ENCODE data around the gene OR10G8.
A peak's percentile ranks its signal among the peaks of the same experiment; 100 is the strongest.

Gene OR10G8

GRCh38 chr11:124036666-124037065 is 10.1 kb downstream of the OR10G8 start:
- H3K4me3 ChIP-seq (ENCODE audit: low read length): no peak overlapping the region
- no peaks in the 10 kb centered on the region for H3K4me1 ChIP-seq (ENCODE audit: control insufficient read depth, low read depth, low read length)
- H3K9ac ChIP-seq (ENCODE audit: low read length): no peak overlapping the region
- no peak overlapping the region for H2BK120ac ChIP-seq (ENCODE audit: low read depth, low read length)
- H2AK5ac ChIP-seq (ENCODE audit: low read length): no peak overlapping the region
- no peaks in the 10 kb centered on the region for H3K36me3 ChIP-seq (ENCODE audit: control insufficient read depth, insufficient read depth, low read length)
- H3K79me2 ChIP-seq (ENCODE audit: control insufficient read depth, insufficient read depth, low read length): no peaks in the 10 kb centered on the region
- no peak for DNase-seq
- no peak overlapping the region for H3K56ac ChIP-seq (ENCODE audit: low read length)
- no peak overlapping the region for H3K27ac ChIP-seq (ENCODE audit: low read depth, low read length)
- H2BK5ac ChIP-seq (ENCODE audit: low read length): no peak overlapping the region
- H3K23ac ChIP-seq (ENCODE audit: low read length): no peak overlapping the region
- H2BK15ac ChIP-seq (replicated peaks; ENCODE audit: low read depth): no peak overlapping the region
- no peak overlapping the region for H4K5ac ChIP-seq (ENCODE audit: low read length)
- H4K8ac ChIP-seq (ENCODE audit: low read depth, low read length): no peak overlapping the region
- H3K79me1 ChIP-seq (ENCODE audit: low read length): no peaks in the 10 kb centered on the region
- WGBS (ENCODE audit: extremely low coverage, insufficient coverage, low lambda C conversion rate): no CpG with 5 or more reads among the region's 1 CpG
- no peaks in the 10 kb centered on the region for H3K27me3 ChIP-seq (ENCODE audit: insufficient read depth, low read length, poor library complexity)
- H3K4me2 ChIP-seq (ENCODE audit: low read length): no peak overlapping the region
- no peak overlapping the region for H3K4ac ChIP-seq (ENCODE audit: low read depth, low read length)
- no peak overlapping the region for H3K18ac ChIP-seq (ENCODE audit: low read length)

DNA sequence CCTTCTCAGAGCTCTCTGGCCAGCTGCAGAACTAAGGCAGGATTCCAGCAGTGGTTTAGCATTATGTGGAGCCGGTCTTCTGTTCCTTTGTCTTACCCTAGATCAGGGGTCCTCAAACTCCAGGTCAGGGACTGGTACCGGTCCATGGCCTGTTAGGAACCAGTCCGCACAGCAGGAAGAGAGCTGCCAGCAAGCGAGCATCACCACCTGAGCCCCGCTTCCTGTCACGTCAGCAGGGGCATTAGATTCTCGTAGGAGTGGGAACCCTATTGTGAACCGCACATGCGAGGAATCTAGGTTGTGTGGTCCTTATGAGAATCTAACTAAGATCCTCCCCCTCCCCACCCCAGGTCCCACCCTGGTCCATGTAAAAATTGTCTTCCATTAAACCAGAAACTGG is 13.0 kb downstream of the OR10G8 start:
- H2AK5ac ChIP-seq (ENCODE audit: low read length): no peak overlapping the region
- H3K4ac ChIP-seq (ENCODE audit: low read depth, low read length): no peak overlapping the region
- H2BK120ac ChIP-seq (ENCODE audit: low read depth, low read length): no peak overlapping the region
- no peaks in the 10 kb centered on the region for H3K36me3 ChIP-seq (ENCODE audit: control insufficient read depth, insufficient read depth, low read length)
- H3K4me3 ChIP-seq (ENCODE audit: low read length): no peak overlapping the region
- no peaks in the 10 kb centered on the region for H3K4me1 ChIP-seq (ENCODE audit: control insufficient read depth, low read depth, low read length)
- no peaks in the 10 kb centered on the region for H3K79me1 ChIP-seq (ENCODE audit: low read length)
- no peak overlapping the region for H2BK15ac ChIP-seq (replicated peaks; ENCODE audit: low read depth)
- no peak overlapping the region for H3K56ac ChIP-seq (ENCODE audit: low read length)
- H3K18ac ChIP-seq (ENCODE audit: low read length): no peak overlapping the region
- no peak overlapping the region for H3K23ac ChIP-seq (ENCODE audit: low read length)
- H3K27ac ChIP-seq (ENCODE audit: low read depth, low read length): no peak overlapping the region
- H4K8ac ChIP-seq (ENCODE audit: low read depth, low read length): no peak overlapping the region
- WGBS (ENCODE audit: extremely low coverage, insufficient coverage, low lambda C conversion rate): no CpG with 5 or more reads among the region's 9 CpGs
- no peak for DNase-seq
- H4K5ac ChIP-seq (ENCODE audit: low read length): no peak overlapping the region
- no peak overlapping the region for H3K4me2 ChIP-seq (ENCODE audit: low read length)
- no peaks in the 10 kb centered on the region for H3K27me3 ChIP-seq (ENCODE audit: insufficient read depth, low read length, poor library complexity)
- H3K79me2 ChIP-seq (ENCODE audit: control insufficient read depth, insufficient read depth, low read length): no peaks in the 10 kb centered on the region
- H2BK5ac ChIP-seq (ENCODE audit: low read length): no peak overlapping the region
- H3K9ac ChIP-seq (ENCODE audit: low read length): no peak overlapping the region

GRCh38 chr11:124041254-124041653 is 14.7 kb downstream of the OR10G8 start, which contains the start of gene OR10G7:
OR10G7 (minus strand) TSS chr11:124041325; CDS start chr11:124039001, 2,324 bp downstream.
- WGBS (ENCODE audit: extremely low coverage, insufficient coverage, low lambda C conversion rate): no CpG with 5 or more reads among the region's 1 CpG
- no peaks in the 10 kb centered on the region for H3K27me3 ChIP-seq (ENCODE audit: insufficient read depth, low read length, poor library complexity)
- no peak within 1 kb of the TSS for H3K56ac ChIP-seq (ENCODE audit: low read length)
- no peak within 1 kb of the TSS for H3K4me3 ChIP-seq (ENCODE audit: low read length)
- H2BK120ac ChIP-seq (ENCODE audit: low read depth, low read length): no peak within 1 kb of the TSS
- no peak within 1 kb of the TSS for H3K23ac ChIP-seq (ENCODE audit: low read length)
- H3K9ac ChIP-seq (ENCODE audit: low read length): no peak within 1 kb of the TSS
- H4K5ac ChIP-seq (ENCODE audit: low read length): no peak within 1 kb of the TSS
- H3K27ac ChIP-seq (ENCODE audit: low read depth, low read length): no peak within 1 kb of the TSS
- H3K4me2 ChIP-seq (ENCODE audit: low read length): no peak within 1 kb of the TSS
- no peaks in the 10 kb centered on the region for H3K79me2 ChIP-seq (ENCODE audit: control insufficient read depth, insufficient read depth, low read length)
- no peaks in the 10 kb centered on the region for H3K36me3 ChIP-seq (ENCODE audit: control insufficient read depth, insufficient read depth, low read length)
- no peak within 1 kb of the TSS for H2AK5ac ChIP-seq (ENCODE audit: low read length)
- no peaks in the 10 kb centered on the region for H3K79me1 ChIP-seq (ENCODE audit: low read length)
- no peak within 1 kb of the TSS for H2BK15ac ChIP-seq (replicated peaks; ENCODE audit: low read depth)
- no peak within 1 kb of the TSS for H2BK5ac ChIP-seq (ENCODE audit: low read length)
- no peaks in the 10 kb centered on the region for H3K4me1 ChIP-seq (ENCODE audit: control insufficient read depth, low read depth, low read length)
- peak; percentile 48 for DNase-seq
- no peak within 1 kb of the TSS for H4K8ac ChIP-seq (ENCODE audit: low read depth, low read length)
- no peak within 1 kb of the TSS for H3K18ac ChIP-seq (ENCODE audit: low read length)
- H3K4ac ChIP-seq (ENCODE audit: low read depth, low read length): no peak within 1 kb of the TSS

GRCh38 chr11:124043420-124043819 is 16.8 kb downstream of the OR10G8 start:
- Histone ChIP-seq H3K36me3 (ENCODE audit: control insufficient read depth, insufficient read depth, low read length) (no peaks in the 10 kb centered on the region), H3K9ac (ENCODE audit: low read length) (no peak overlapping the region), H3K23ac (ENCODE audit: low read length) (no peak overlapping the region), H2BK120ac (ENCODE audit: low read depth, low read length) (no peak overlapping the region), H3K18ac (ENCODE audit: low read length) (no peak overlapping the region), H2BK5ac (ENCODE audit: low read length) (no peak overlapping the region), H3K4me1 (ENCODE audit: control insufficient read depth, low read depth, low read length) (no peaks in the 10 kb centered on the region), H4K5ac (ENCODE audit: low read length) (no peak overlapping the region), H3K4me2 (ENCODE audit: low read length) (no peak overlapping the region), H3K27ac (ENCODE audit: low read depth, low read length) (no peak overlapping the region), H3K79me1 (ENCODE audit: low read length) (no peaks in the 10 kb centered on the region), H4K8ac (ENCODE audit: low read depth, low read length) (no peak overlapping the region), H3K4me3 (ENCODE audit: low read length) (no peak overlapping the region), H2AK5ac (ENCODE audit: low read length) (no peak overlapping the region), H3K56ac (ENCODE audit: low read length) (no peak overlapping the region), H3K79me2 (ENCODE audit: control insufficient read depth, insufficient read depth, low read length) (no peaks in the 10 kb centered on the region), H3K27me3 (ENCODE audit: insufficient read depth, low read length, poor library complexity) (no peaks in the 10 kb centered on the region), H3K4ac (ENCODE audit: low read depth, low read length) (no peak overlapping the region), H2BK15ac (replicated peaks; ENCODE audit: low read depth) (no peak overlapping the region)
- no CpG with 5 or more reads among the region's 4 CpGs for WGBS (ENCODE audit: extremely low coverage, insufficient coverage, low lambda C conversion rate)
- DNase-seq: no peak

DNA sequence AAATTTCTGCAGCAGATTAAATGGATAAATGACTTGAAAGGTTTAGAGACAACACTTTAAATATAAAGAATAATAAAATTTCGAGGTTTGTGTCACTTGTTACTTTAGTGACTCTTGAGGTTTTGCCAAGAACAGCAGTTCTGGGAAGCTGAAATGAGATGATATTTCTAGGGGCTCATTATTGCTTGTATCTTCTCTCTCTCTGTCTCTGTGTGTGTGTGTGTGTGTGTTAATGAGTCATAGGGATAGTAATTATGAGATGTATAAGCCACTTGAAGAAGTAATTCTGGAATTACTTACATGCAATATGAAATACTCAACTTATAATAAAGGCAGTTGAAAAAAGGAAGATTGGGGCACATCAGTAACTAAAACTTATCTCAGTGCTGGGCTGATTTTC is 24.1 kb downstream of the OR10G8 start:
- no peak overlapping the region for H4K8ac ChIP-seq (ENCODE audit: low read depth, low read length)
- H3K79me1 ChIP-seq (ENCODE audit: low read length): no peaks in the 10 kb centered on the region
- no peak overlapping the region for H3K23ac ChIP-seq (ENCODE audit: low read length)
- no peak for DNase-seq
- H3K27me3 ChIP-seq (ENCODE audit: insufficient read depth, low read length, poor library complexity): no peaks in the 10 kb centered on the region
- H3K9ac ChIP-seq (ENCODE audit: low read length): no peak overlapping the region
- H3K56ac ChIP-seq (ENCODE audit: low read length): no peak overlapping the region
- no peaks in the 10 kb centered on the region for H3K79me2 ChIP-seq (ENCODE audit: control insufficient read depth, insufficient read depth, low read length)
- H2BK15ac ChIP-seq (replicated peaks; ENCODE audit: low read depth): no peak overlapping the region
- H3K4me2 ChIP-seq (ENCODE audit: low read length): no peak overlapping the region
- H3K18ac ChIP-seq (ENCODE audit: low read length): no peak overlapping the region
- H3K4ac ChIP-seq (ENCODE audit: low read depth, low read length): no peak overlapping the region
- H3K36me3 ChIP-seq (ENCODE audit: control insufficient read depth, insufficient read depth, low read length): no peaks in the 10 kb centered on the region
- H4K5ac ChIP-seq (ENCODE audit: low read length): no peak overlapping the region
- H2AK5ac ChIP-seq (ENCODE audit: low read length): no peak overlapping the region
- H3K4me3 ChIP-seq (ENCODE audit: low read length): no peak overlapping the region
- no peak overlapping the region for H2BK5ac ChIP-seq (ENCODE audit: low read length)
- no peaks in the 10 kb centered on the region for H3K4me1 ChIP-seq (ENCODE audit: control insufficient read depth, low read depth, low read length)
- H2BK120ac ChIP-seq (ENCODE audit: low read depth, low read length): no peak overlapping the region
- no peak overlapping the region for H3K27ac ChIP-seq (ENCODE audit: low read depth, low read length)
- WGBS (ENCODE audit: extremely low coverage, insufficient coverage, low lambda C conversion rate): no CpG with 5 or more reads among the region's 1 CpG

- WGBS (ENCODE audit: extremely low coverage, insufficient coverage, low lambda C conversion rate): no CpG with 5 or more reads among the region's 3 CpGs
- Histone ChIP-seq H2BK15ac (replicated peaks; ENCODE audit: low read depth) (no peak overlapping the region), H3K4me2 (ENCODE audit: low read length) (no peak overlapping the region), H3K23ac (ENCODE audit: low read length) (no peak overlapping the region), H4K5ac (ENCODE audit: low read length) (no peak overlapping the region), H3K27ac (ENCODE audit: low read depth, low read length) (no peak overlapping the region), H3K4me1 (ENCODE audit: control insufficient read depth, low read depth, low read length) (no peaks in the 10 kb centered on the region), H2BK5ac (ENCODE audit: low read length) (no peak overlapping the region), H2AK5ac (ENCODE audit: low read length) (no peak overlapping the region), H3K9ac (ENCODE audit: low read length) (no peak overlapping the region), H3K4ac (ENCODE audit: low read depth, low read length) (no peak overlapping the region), H3K79me2 (ENCODE audit: control insufficient read depth, insufficient read depth, low read length) (no peaks in the 10 kb centered on the region), H4K8ac (ENCODE audit: low read depth, low read length) (no peak overlapping the region), H3K56ac (ENCODE audit: low read length) (no peak overlapping the region), H3K79me1 (ENCODE audit: low read length) (no peaks in the 10 kb centered on the region), H3K36me3 (ENCODE audit: control insufficient read depth, insufficient read depth, low read length) (no peaks in the 10 kb centered on the region), H2BK120ac (ENCODE audit: low read depth, low read length) (no peak overlapping the region), H3K4me3 (ENCODE audit: low read length) (no peak overlapping the region), H3K27me3 (ENCODE audit: insufficient read depth, low read length, poor library complexity) (no peaks in the 10 kb centered on the region), H3K18ac (ENCODE audit: low read length) (no peak overlapping the region)
- DNase-seq: no peak
These were observed 26.4 kb downstream of the OR10G8 start for GRCh38 chr11:124052966-124053365.

All from mesendoderm (in vitro differentiated cells).